HCT116 (cell line): ENCODE measurements around the gene DOCK3. TPM values are rescaled to one million over a fixed set of nuclear protein-coding genes. Genes with fewer than 3 reads are reported as not detected.

ENCODE experiments used
- ATAC-seq: fragments of 200-7000 bp; cut with Tn5 transposase; 2 replicates; pipeline ENCODE4 v1.9.1; 2020; ENCODE audit warnings: mild to moderate bottlenecking, moderate library complexity
- BruUV-seq: library from RNA; stranded (reverse); fragments of 400-500 nt; replicated peaks from 2 replicates; lab custom pipeline; 2021; lab: Mats Ljungman, UMichigan
- CTCF ChIA-PET: fragments of 300-600 bp; sonication (Branson Sonifier 250); formaldehyde crosslinking; loops from one replicate; lab custom pipeline; 2021; ENCODE audit warnings: antibody characterized with exemption; lab: Charles Lee
- POLR2A ChIA-PET: fragments of 300-600, 350-600 bp; sonication (Branson Sonifier 250); formaldehyde crosslinking; loops from one replicate; lab custom pipeline; 2021; ENCODE audit warnings: antibody characterized with exemption; lab: Charles Lee
- RAD21 ChIA-PET, 2 experiments: fragments of 300-600 bp; sonication (Branson Sonifier 250); formaldehyde crosslinking; loops; one replicate each; lab custom pipeline; 2023; ENCODE audit warnings: low total read pairs in 2 of 2; ENCODE audit not compliant: uncharacterized antibody in 2 of 2, unreplicated experiment in 2 of 2, low non-redundant PET in 1 of 2; lab: Charles Lee
- DNase-seq: peaks from one replicate; pipeline ENCODE4 v3.0.0-alpha.2; 2010; ENCODE audit warnings: low read depth, low spot score
- H2AFZ ChIP-seq: fragments of 200-600 bp; shearing (Covaris generic), sonication (generic); 2 replicates; pipeline ENCODE4 v1.6.1; 2017; ENCODE audit warnings: low read depth, mixed run types, mixed read lengths, antibody characterized with exemption, low read length; ENCODE audit not compliant: poor library complexity, severe bottlenecking
- H3K27ac ChIP-seq: 2 replicates; pipeline ENCODE4 v1.5.1; 2012; ENCODE audit warnings: low read depth, low read length
- H3K27me3 ChIP-seq: fragments of 200-600 bp; sonication (generic); 2 replicates; pipeline ENCODE4 v1.6.1; 2016; ENCODE audit warnings: mixed run types, low read length, mixed read lengths; ENCODE audit not compliant: insufficient read depth
- H3K36me3 ChIP-seq, 2 experiments: fragments of 200-500 bp in 1 of 2; fragments of 200-600 bp in 1 of 2; sonication (Bioruptor generic) in 1 of 2; sonication (generic) in 1 of 2; 2 replicates each; pipeline versions ENCODE4 v1.5.1 to v1.6.1; 2014 to 2016; ENCODE audit warnings: low read length in 2 of 2, inconsistent platforms in 1 of 2, mixed read lengths in 1 of 2, mixed run types in 1 of 2; ENCODE audit not compliant: insufficient read depth in 2 of 2, control insufficient read depth in 1 of 2
- H3K4me1 ChIP-seq, 2 experiments: fragments of 200-600 bp in 1 of 2; sonication (generic) in 1 of 2; 2 replicates each; pipeline versions ENCODE4 v1.5.1 to v1.6.1; 2012 to 2017; ENCODE audit warnings: low read length in 2 of 2, inconsistent platforms in 1 of 2, mild to moderate bottlenecking in 1 of 2, mixed read lengths in 1 of 2, mixed run types in 1 of 2, moderate library complexity in 1 of 2; ENCODE audit not compliant: insufficient read depth in 2 of 2, control insufficient read depth in 1 of 2
- H3K4me2 ChIP-seq: fragments of 200-600 bp; sonication (generic); 2 replicates; pipeline ENCODE4 v1.6.1; 2017; ENCODE audit warnings: mixed run types, low read length, mixed read lengths
- H3K4me3 ChIP-seq, 2 experiments: fragments of 200-600 bp in 1 of 2; sonication (generic) in 1 of 2; replicated peaks in 1 of 2; 2 replicates each; pipeline ENCODE4 v1.5.1; 2011 to 2016; ENCODE audit warnings: low read length in 2 of 2, control low read depth in 1 of 2, low read depth in 1 of 2, mild to moderate bottlenecking in 1 of 2, mixed read lengths in 1 of 2, mixed run types in 1 of 2
- H3K79me2 ChIP-seq: fragments of 200-600 bp; sonication (generic); 2 replicates; pipeline ENCODE4 v1.6.1; 2017; ENCODE audit warnings: mild to moderate bottlenecking, mixed run types, low read length, moderate library complexity, mixed read lengths; ENCODE audit not compliant: insufficient read depth
- H3K9ac ChIP-seq: fragments of 200-600 bp; sonication (generic); 2 replicates; pipeline ENCODE4 v1.6.1; 2016; ENCODE audit warnings: low read length, mixed read lengths
- H3K9me2 ChIP-seq: fragments of 200-600 bp; sonication (generic), shearing (Covaris generic); 2 replicates; pipeline ENCODE4 v1.6.1; 2017; ENCODE audit warnings: mixed run types, mild to moderate bottlenecking, moderate library complexity; ENCODE audit not compliant: insufficient read depth
- H3K9me3 ChIP-seq, 2 experiments: fragments of 200-500 bp in 1 of 2; fragments of 200-600 bp in 1 of 2; sonication (Bioruptor generic) in 1 of 2; sonication (generic) in 1 of 2; 2 replicates each; pipeline ENCODE4 v1.6.1; 2014 to 2017; ENCODE audit warnings: low read length in 2 of 2, mixed read lengths in 2 of 2, inconsistent platforms in 1 of 2, low read depth in 1 of 2, mild to moderate bottlenecking in 1 of 2, mixed run types in 1 of 2, moderate library complexity in 1 of 2; ENCODE audit not compliant: control insufficient read depth in 1 of 2, insufficient read depth in 1 of 2
- H4K20me1 ChIP-seq: fragments of 200-600 bp; sonication (generic), shearing (Covaris generic); 2 replicates; pipeline ENCODE4 v1.6.1; 2017; ENCODE audit warnings: mixed run types, mild to moderate bottlenecking, moderate library complexity; ENCODE audit not compliant: insufficient read depth
- CEBPB ChIP-seq: IDR thresholded peaks from 2 replicates; pipeline ENCODE4 v1.6.1; 2012; ENCODE audit warnings: low read depth
- EGR1 ChIP-seq: IDR thresholded peaks from 2 replicates; pipeline ENCODE4 v1.6.1; 2012; ENCODE audit warnings: low read depth
- ELF1 ChIP-seq: IDR thresholded peaks from 2 replicates; pipeline ENCODE4 v1.6.1; 2012; ENCODE audit warnings: low read depth, borderline replicate concordance
- EZH2phosphoT487 ChIP-seq: fragments of 200-600 bp; IDR thresholded peaks from 2 replicates; pipeline ENCODE4 v1.6.1; 2018; ENCODE audit warnings: antibody characterized with exemption, borderline replicate concordance
- POLR2A ChIP-seq: IDR thresholded peaks from 2 replicates; pipeline ENCODE4 v1.7.0; 2011; ENCODE audit warnings: borderline replicate concordance; ENCODE audit not compliant: insufficient read depth, insufficient read length; ENCODE audit errors: extremely low read depth
- TCF7L2 ChIP-seq: IDR thresholded peaks from 2 replicates; pipeline ENCODE4 v1.7.0; 2011; ENCODE audit warnings: borderline replicate concordance, inconsistent platforms; ENCODE audit not compliant: insufficient read depth, insufficient read length; ENCODE audit errors: extremely low read depth
- ZBTB33 ChIP-seq: IDR thresholded peaks from 2 replicates; pipeline ENCODE4 v1.6.1; 2011; ENCODE audit warnings: mild to moderate bottlenecking, low read length, moderate library complexity; ENCODE audit not compliant: insufficient replicate concordance; ENCODE audit errors: extremely low read depth
- ZFX ChIP-seq: fragments of 450-650 bp; IDR thresholded peaks from 2 replicates; pipeline ENCODE4 v1.6.1; 2017
- ZNF274 ChIP-seq: fragments of 200-500 bp; sonication (Bioruptor generic); IDR thresholded peaks from 2 replicates; pipeline ENCODE4 v1.6.1; 2014; ENCODE audit warnings: mild to moderate bottlenecking, low read depth, low read length, inconsistent platforms
- intact Hi-C: fragments of 100-400 bp; cut with micrococcal nuclease; formaldehyde crosslinking; loops from 2 replicates; pipeline ENCODE4 v1.10.0; 2022
- total RNA-seq: library from RNA; stranded (reverse); gene quantifications from one replicate; pipeline ENCODE4 v1.2.1, GENCODE V29; 2021; ENCODE audit not compliant: unreplicated experiment

Gene DOCK3
- total RNA-seq, 1 experiment from 2014 or later: 4.2 TPM

GRCh38 chr3:50986726-50987125, 312.0 kb downstream of the DOCK3 start:
- intact Hi-C loops: no loop called here
- RAD21 ChIA-PET: no interaction called here
- H3K4me1 ChIP-seq: no peaks in the 10 kb centered on the region; a peak in 1 of 4 replicates

GRCh38 chr3:50994537-50994936, 319.8 kb downstream of the DOCK3 start:
- POLR2A ChIA-PET: no interaction called here
- no TSS peak for BruUV-seq
- H3K9me2 ChIP-seq: no peaks in the 10 kb centered on the region
- H3K27ac ChIP-seq: no peak overlapping the region
- H3K4me3 ChIP-seq: no peak overlapping the region
- H4K20me1 ChIP-seq: no peaks in the 10 kb centered on the region
- DNase-seq: no peak
- H3K36me3 ChIP-seq: no peaks in the 10 kb centered on the region
- no peaks in the 10 kb centered on the region for H3K4me1 ChIP-seq
- ATAC-seq: no peak
- H3K79me2 ChIP-seq: no peaks in the 10 kb centered on the region
- TF ChIP-seq ZBTB33 (no peak), EGR1 (no peak), EZH2phosphoT487 (no peak), ZFX (no peak), CEBPB (no peak), ELF1 (no peak), TCF7L2 (no peak), ZNF274 (no peak), POLR2A (no peak)
- 0 out of 4 replicates have a peak, but pooled peaks cover 3% of the 10 kb centered on the region in 2 experiments for H3K9me3 ChIP-seq
- no peak overlapping the region for H3K9ac ChIP-seq
- H3K27me3 ChIP-seq: no peaks in the 10 kb centered on the region
- H3K4me2 ChIP-seq: no peak overlapping the region
- H2AFZ ChIP-seq: no peak overlapping the region
- RAD21 ChIA-PET: no interaction called here
- intact Hi-C loops: no loop called here
- CTCF ChIA-PET: no interaction called here

More at GRCh38 chr3:50986726-50987125, 312.0 kb downstream of the DOCK3 start:
- no peaks in the 10 kb centered on the region for H3K79me2 ChIP-seq
- no peaks in the 10 kb centered on the region for H3K27me3 ChIP-seq
- H3K9me3 ChIP-seq: 0 out of 4 replicates have a peak, but pooled peaks cover 3% of the 10 kb centered on the region in 2 experiments
- DNase-seq: no peak
- no peaks in the 10 kb centered on the region for H3K9me2 ChIP-seq
- ATAC-seq: no peak
- ChIA-PET POLR2A (no interaction called here), CTCF (no interaction called here)
- TF ChIP-seq POLR2A: no peak
- TF ChIP-seq, all 23 proteins: peak for 0
- H4K20me1 ChIP-seq: no peaks in the 10 kb centered on the region
- H2AFZ ChIP-seq: no peak overlapping the region
- H3K9ac ChIP-seq: no peak overlapping the region
- no peak overlapping the region for H3K27ac ChIP-seq
- H3K4me2 ChIP-seq: no peak overlapping the region
- H3K4me3 ChIP-seq: no peak overlapping the region
- no peaks in the 10 kb centered on the region for H3K36me3 ChIP-seq
- BruUV-seq: no TSS peak
